Umbilical cord (tissue), 2 donors: ENCODE measurements around the gene RAB1B. TPM values are rescaled to one million over a fixed set of nuclear protein-coding genes. Genes with fewer than 3 reads are reported as not detected.
"Not testable (repeated sequence)": the region's sequence is repeated elsewhere in the genome, so short reads cannot be mapped to it uniquely, and the experiment has no call there.

Source experiments
- DNase-seq: peaks from one replicate; pipeline ENCODE4 v3.0.0-alpha.2; 2015; ENCODE audit warnings: low spot score
- total RNA-seq: library from RNA; depleted of rRNA; stranded (reverse); fragments of >200 nt; gene quantifications from one replicate; pipeline ENCODE4 v1.2.3, GENCODE V29; 2014; ENCODE audit warnings: low replicate concordance; ENCODE audit not compliant: insufficient read depth

RAB1B gene
- total RNA-seq, 1 donor from 2014 or later: 34.7 TPM

GRCh38 chr11:66239998-66240780 is 28.2 kb upstream of the RAB1B start:
- DNase-seq: no peak

DNA sequence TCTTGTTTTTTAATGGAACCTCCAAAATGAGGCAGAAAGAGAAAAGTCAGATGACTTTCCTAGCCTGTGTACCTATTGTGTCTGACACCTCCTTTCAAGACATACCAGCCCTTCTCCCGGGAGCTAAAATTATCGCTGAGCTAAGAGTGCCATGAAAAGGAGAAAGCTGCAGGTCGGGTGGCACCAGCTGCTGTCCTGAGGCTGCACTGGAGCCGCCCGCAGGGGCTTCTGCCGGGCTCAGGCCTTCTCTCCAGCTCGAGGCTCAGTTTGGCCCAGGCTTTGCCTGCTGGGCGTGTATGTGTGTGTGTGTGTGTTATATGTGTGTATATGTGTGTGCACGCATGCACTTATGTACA is 27.7 kb upstream of the RAB1B start:
- DNase-seq: no peak

GRCh38 chr11:66242095-66242765 is 26.2 kb upstream of the RAB1B start:
- no peak for DNase-seq

DNA sequence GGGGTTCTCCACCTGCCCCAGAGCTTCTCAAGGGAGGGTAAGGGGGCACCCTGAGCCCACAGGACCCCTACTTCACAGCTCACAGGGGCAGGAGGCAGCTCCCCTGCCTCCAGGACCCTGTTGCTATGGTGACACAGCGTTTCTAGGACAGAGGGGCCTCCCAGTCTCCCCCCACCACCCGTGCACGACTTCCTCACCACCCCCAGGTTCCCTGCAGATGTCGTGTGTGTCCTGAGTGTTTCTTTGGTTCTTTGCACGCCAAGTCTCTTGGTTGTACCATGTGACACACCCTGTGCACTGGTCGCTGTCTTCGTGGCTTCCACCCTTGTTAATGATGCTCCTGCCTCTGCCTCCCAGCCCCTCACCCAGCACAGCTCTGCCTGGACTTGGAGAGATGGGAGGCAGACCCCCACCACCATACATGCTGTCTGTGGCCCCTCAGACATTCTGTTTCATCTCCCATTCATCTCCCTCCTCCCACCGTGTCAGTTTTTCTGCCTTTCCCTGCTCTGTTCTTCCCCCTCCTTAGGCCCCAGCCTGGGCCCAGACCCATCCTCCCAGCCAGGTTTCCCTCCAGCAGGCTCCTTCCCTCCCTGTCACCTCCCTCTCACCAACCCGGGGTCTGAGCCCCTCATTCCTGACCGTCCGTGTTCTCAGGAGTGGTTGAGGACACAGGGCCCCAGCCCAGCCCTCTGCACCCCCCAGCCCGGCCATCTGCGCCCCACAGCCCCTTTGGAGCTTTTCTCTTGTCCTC is 24.5 kb upstream of the RAB1B start:
- no peak for DNase-seq

- no peak for DNase-seq
Measured at GRCh38 chr11:66247295-66247694, 21.1 kb upstream of the RAB1B start.

DNA sequence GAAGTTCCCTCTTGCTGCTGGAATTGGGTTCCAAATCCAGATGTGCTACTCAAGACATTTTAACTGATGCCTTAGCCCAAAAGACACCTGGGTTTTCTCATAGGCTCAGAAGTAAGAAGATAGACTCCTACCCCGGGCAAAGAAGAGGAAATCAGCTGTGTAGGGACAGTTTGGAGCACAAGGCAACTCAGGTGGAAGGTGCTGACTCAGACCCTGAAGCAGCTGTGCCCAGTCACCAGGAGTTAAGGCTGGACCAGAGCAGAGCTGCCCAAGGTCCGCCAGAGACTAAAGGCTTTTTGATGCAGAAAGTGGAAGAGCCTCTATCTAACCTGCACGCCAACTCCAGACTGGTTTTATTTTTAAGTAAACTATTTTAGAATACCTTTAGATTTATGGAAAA is 20.6 kb upstream of the RAB1B start:
- no peak for DNase-seq

DNA sequence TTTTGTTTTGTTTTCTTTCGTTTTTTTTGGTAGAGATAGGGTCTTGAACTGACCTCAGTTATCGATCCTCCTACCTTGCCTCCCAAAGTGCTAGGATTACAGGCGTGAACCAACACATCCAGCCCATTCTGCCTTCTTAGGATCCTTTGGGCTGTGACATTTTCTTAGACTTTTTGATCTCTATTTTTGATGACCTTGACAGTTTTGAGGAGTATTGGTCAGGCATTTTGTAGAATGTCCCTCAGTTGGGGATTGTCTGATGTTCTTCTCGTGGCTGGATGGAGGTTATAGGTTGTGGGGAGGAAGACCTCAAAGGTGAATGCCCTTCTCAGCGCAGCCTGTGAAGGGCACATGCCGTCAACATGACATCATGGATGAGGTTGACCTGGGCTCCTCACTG is 19.5 kb upstream of the RAB1B start:
- DNase-seq: no peak

- no peak for DNase-seq
Measured at GRCh38 chr11:66251809-66252208, 16.6 kb upstream of the RAB1B start.

- not testable (repeated sequence) for DNase-seq
Measured at GRCh38 chr11:66253081-66253480, 15.4 kb upstream of the RAB1B start.

DNA sequence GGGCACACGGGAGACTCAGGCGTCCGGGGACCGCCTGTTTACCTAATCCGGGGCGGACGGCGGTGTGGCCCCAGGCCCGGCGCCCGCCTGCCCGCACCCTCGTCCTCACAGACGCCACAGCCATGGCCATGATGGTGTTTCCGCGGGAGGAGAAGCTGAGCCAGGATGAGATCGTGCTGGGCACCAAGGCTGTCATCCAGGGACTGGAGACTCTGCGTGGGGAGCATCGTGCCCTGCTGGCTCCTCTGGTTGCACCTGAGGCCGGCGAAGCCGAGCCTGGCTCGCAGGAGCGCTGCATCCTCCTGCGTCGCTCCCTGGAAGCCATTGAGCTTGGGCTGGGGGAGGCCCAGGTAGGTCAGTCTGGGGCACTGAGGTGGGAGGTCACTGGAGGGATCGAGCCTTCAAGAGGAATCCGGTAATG is 10.0 kb upstream of the RAB1B start:
- no peak for DNase-seq

DNA sequence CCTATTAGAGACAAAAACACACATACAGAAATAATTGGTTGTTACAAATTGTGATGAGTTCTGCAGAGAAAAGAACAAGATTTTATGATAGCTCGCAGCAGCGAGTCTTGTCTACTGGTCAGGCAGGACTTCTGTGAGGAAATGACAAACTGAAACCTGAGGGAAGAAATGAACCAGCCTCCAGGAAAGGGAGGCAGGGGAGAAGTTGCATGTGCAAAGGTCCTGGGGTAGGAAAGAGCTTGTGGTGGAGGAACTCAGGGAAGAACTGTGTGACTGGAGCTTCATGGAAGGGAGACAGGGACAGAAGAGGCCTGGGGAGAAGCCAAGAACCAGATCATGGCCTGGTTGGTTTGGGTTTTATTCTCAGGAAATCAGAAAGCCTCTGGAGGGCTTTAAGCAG is 9.2 kb upstream of the RAB1B start:
- DNase-seq: no peak

DNA sequence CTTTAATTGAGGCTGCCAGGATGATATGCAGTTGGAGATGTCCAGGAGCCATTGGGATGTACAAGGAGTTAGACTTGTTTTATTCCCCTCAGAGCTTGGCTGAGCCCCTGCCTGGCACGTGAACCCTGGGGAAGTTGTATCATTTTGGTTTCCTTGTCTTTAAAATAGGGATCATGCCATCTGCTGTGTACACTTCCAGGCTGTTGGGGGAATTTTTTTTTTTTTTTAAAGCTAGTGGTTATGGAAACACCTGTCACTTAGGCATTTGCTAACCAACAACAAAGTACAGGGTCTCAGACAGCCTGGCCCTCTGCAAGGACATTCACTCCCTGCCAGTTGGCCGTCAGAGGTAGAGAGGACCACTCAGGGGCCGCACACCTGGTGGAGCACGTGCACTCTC is 8.5 kb upstream of the RAB1B start:
- no peak for DNase-seq

DNA sequence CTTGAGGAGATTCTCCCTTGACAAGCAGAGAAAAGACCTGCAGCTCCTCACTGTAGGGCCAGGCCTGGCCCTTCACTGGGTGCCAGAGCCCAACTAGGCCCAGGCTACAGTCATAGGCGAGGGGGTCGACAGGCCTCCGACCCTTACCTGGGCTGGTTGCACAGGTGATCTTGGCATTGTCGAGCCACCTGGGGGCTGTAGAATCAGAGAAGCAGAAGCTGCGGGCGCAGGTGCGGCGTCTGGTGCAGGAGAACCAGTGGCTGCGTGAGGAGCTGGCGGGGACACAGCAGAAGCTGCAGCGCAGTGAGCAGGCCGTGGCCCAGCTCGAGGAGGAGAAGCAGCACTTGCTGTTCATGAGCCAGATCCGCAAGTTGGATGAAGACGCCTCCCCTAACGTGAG is 6.9 kb upstream of the RAB1B start:
- no peak for DNase-seq

- no peak for DNase-seq
Measured at GRCh38 chr11:66262191-66262590, 6.2 kb upstream of the RAB1B start.

GRCh38 chr11:66262696-66263095 is 5.7 kb upstream of the RAB1B start:
- DNase-seq: no peak

- DNase-seq: no peak
Measured at GRCh38 chr11:66263231-66263630, 5.2 kb upstream of the RAB1B start.

DNA sequence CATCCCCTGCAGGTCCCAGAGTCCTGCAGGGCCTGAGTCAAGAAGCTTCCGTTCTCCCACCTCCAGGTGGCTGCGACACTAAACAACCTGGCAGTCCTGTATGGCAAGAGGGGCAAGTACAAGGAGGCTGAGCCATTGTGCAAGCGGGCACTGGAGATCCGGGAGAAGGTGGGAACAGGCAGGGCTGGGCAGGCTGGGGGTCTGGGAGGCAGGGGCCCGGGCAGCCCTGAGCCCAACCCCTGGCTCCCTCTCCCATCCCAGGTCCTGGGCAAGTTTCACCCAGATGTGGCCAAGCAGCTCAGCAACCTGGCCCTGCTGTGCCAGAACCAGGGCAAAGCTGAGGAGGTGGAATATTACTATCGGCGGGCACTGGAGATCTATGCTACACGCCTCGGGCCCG is 4.7 kb upstream of the RAB1B start:
- no peak for DNase-seq

- no peak for DNase-seq
Measured at GRCh38 chr11:66264383-66264782, 4.1 kb upstream of the RAB1B start.

DNA sequence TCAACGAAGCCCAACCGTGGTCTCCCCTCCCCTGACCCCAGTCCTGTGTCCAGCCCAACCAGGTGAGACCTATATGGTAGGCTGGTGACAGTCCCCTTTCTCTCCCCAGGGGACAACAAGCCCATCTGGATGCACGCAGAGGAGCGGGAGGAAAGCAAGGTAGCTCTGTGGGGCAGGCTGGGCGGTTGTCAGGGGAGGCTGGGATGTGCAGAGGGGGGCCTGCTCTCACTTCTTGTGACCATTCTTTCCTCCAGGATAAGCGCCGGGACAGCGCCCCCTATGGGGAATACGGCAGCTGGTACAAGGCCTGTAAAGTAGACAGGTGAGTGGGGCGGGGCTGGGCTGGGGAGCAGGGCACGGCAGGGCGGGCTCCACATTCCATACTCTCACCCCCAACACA is 3.5 kb upstream of the RAB1B start:
- DNase-seq: no peak

GRCh38 chr11:66265531-66266377 is 2.7 kb upstream of the RAB1B start:
- DNase-seq: no peak

GRCh38 chr11:66266378-66267038 is 1.9 kb upstream of the RAB1B start:
- DNase-seq: no peak
